ENCODE data around the gene GNPAT.

- TF ChIP-seq CTCF (conservative IDR thresholded peaks at IDR 0.05; ENCODE audit: low read depth in 2 of 2) (no peak), ZNF114 (CRISPR knock-in tag; IDR thresholded peaks at IDR 0.05) (no peak), NANOG (IDR thresholded peaks at IDR 0.05; ENCODE audit: borderline replicate concordance) (no peak), EZH2phosphoT487 (IDR thresholded peaks at IDR 0.05; ENCODE audit: unreplicated experiment) (no peak), POLR2AphosphoS5 (IDR thresholded peaks at IDR 0.05; ENCODE audit: low read depth) (no peak), EZH2 (IDR thresholded peaks at IDR 0.05; ENCODE audit: low read depth, unreplicated experiment) (no peak), REST (IDR thresholded peaks at IDR 0.05; ENCODE audit: unreplicated experiment) (no peak), STAT1 (IDR thresholded peaks at IDR 0.05; ENCODE audit: unreplicated experiment) (no peak), CREB1 (CRISPR knock-in tag; IDR thresholded peaks at IDR 0.05; ENCODE audit: low read depth) (no peak)
Observed at GRCh38 chr1:231326248-231326647, 85.2 kb downstream of the GNPAT start.

Data from GM23338 (cell line).